Measurements from ENCODE around the gene SLC22A31.
A peak's percentile ranks its signal among the peaks of the same experiment; 100 is the strongest.

The SLC22A31 gene

GRCh38 chr16:89216315-89217137, 16.2 kb upstream of the SLC22A31 start:
- DNase-seq, result peak; percentile 76 to 83

- DNase-seq, result peak; percentile 99
Measured at GRCh38 chr16:89210904-89211515, 10.7 kb upstream of the SLC22A31 start.

GRCh38 chr16:89210165-89210903, 10.0 kb upstream of the SLC22A31 start:
- DNase-seq, result peak in 1 of 2 experiments; percentile 52

- DNase-seq, result no peak
Measured at GRCh38 chr16:89209522-89210044, 9.2 kb upstream of the SLC22A31 start.

GRCh38 chr16:89207993-89208392, 7.7 kb upstream of the SLC22A31 start:
- DNase-seq, result no peak

- no peak for DNase-seq
Measured at GRCh38 chr16:89202422-89203215, 2.3 kb upstream of the SLC22A31 start.

GRCh38 chr16:89201439-89202377, 1.4 kb upstream of the SLC22A31 start:
- peak; percentile 66 to 78 for DNase-seq

- DNase-seq, result no peak
Measured at GRCh38 chr16:89200850-89201411, 594 bp upstream of the SLC22A31 start.

- DNase-seq, result no peak
Measured at GRCh38 chr16:89199241-89200123, 855 bp downstream of the SLC22A31 start.

- DNase-seq, result no peak
Measured at GRCh38 chr16:89198417-89199240, 1.7 kb downstream of the SLC22A31 start.

- no peak for DNase-seq
Measured at GRCh38 chr16:89197633-89198416, 2.5 kb downstream of the SLC22A31 start.

GRCh38 chr16:89197033-89197632, 3.2 kb downstream of the SLC22A31 start:
- DNase-seq, result no peak

- no peak for DNase-seq
Measured at GRCh38 chr16:89195521-89196171, 4.7 kb downstream of the SLC22A31 start.

GRCh38 chr16:89194340-89195311, 5.7 kb downstream of the SLC22A31 start:
- DNase-seq, result no peak

GRCh38 chr16:89193576-89194293, 6.6 kb downstream of the SLC22A31 start:
- DNase-seq, result no peak

Measured in NCI-H524 (cell line).